Measurements from ENCODE around the gene PACSIN3.

GRCh38 chr11:47212938-47213337, 26.7 kb upstream of the PACSIN3 start:
- TF ChIP-seq CTCF (IDR thresholded peaks at IDR 0.05 in 4 of 5, conservative IDR thresholded peaks at IDR 0.05 in 1 of 5) (no peak), POLR2A (IDR thresholded peaks at IDR 0.05) (no peak)
